T-helper 9 cell (primary cell): ENCODE measurements around the gene ZSCAN5A.
"Not testable (repeated sequence)": the region's sequence is repeated elsewhere in the genome, so short reads cannot be mapped to it uniquely, and the experiment has no call there.

ENCODE experiments used
- DNase-seq: peaks from one replicate; pipeline ENCODE4 v3.0.0-alpha.2; 2020

The ZSCAN5A gene

GRCh38 chr19:56269348-56269747, 45.3 kb downstream of the ZSCAN5A start:
- no peak for DNase-seq

- no peak for DNase-seq
These were observed 48.6 kb downstream of the ZSCAN5A start for GRCh38 chr19:56266051-56266450.

- no peak for DNase-seq
These were observed 51.3 kb downstream of the ZSCAN5A start for GRCh38 chr19:56263319-56263718.

DNA sequence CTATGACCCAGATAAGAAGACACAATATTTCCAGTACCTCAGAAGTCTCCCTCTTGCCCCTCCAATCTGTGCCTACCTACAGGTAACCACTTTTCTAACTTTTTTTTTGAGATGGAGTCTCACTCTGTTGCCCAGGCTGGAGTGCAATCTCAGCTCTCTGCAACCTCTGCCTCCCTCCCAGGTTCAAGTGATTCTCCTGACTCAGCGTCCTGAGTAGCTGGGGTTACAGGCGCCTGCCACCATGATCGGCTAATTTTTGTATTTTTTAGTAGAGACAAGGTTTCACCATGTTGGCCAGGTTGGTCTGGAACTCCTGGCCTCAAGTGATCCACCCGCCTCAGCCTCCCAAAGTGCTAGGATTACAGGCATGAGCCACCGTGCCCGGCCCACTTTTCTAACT, 52.7 kb downstream of the ZSCAN5A start:
- DNase-seq, result not testable (repeated sequence)

DNA sequence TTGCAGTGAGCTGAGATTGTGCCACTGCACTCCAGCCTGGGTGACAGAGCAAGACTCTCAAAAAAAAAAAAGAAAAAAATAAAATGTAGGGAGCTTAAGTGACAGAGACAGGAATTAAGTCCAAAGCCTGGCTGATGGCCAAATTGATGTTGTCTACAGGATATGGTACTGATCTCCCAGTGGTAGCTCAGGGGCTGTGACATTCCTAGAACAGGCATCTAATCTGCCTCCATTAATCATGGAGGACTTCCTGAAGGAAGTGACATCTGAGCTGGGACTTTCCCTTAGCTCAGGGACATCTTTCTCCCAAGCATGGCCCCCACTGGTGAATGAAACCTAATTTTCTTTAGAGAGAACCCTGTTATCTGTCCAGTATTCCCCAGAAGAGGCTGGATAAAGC, 53.5 kb downstream of the ZSCAN5A start:
- DNase-seq, result no peak

DNA sequence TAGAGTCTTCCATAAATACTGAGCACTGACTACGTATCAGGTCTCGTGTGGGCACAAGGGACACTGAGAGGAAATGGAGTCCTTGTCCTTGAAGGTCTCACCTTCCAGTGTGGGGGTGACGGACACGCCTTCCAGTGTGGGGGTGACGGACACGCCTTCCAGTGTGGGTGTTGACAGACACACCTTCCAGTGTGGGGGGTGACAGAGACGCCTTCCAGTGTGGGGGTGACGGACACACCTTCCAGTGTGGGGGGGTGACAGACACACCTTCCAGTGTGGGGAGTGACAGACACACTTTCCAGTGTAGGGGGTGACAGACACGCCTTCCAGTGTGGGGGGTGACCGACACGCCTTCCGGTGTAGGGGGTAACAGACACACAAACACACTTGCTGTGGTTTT, 56.4 kb downstream of the ZSCAN5A start:
- DNase-seq, result no peak

DNA sequence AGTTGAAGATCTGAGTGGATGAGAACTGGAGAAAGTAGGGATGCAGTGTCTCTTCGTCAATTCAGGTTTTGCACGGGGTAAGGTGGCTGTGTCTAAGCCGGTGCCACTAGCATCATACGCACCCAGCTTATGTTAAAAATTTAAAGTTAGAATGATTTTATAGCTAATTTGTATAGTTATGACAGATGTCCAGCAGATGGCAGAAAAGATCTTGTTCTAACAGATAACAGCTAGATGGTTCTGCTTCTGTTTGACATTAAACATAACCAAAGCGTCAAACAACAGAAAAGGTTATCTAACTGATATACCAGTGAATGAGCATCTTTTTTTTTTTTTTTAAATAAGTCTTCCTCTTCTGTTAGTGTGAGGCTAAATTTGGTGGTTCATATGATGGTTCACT, 60.9 kb downstream of the ZSCAN5A start:
- DNase-seq, result no peak

- peak; percentile 57 for DNase-seq
These were observed 61.8 kb downstream of the ZSCAN5A start for GRCh38 chr19:56252699-56253422.

- DNase-seq, result not testable (repeated sequence)
These were observed 65.8 kb downstream of the ZSCAN5A start for GRCh38 chr19:56248736-56249338.

DNA sequence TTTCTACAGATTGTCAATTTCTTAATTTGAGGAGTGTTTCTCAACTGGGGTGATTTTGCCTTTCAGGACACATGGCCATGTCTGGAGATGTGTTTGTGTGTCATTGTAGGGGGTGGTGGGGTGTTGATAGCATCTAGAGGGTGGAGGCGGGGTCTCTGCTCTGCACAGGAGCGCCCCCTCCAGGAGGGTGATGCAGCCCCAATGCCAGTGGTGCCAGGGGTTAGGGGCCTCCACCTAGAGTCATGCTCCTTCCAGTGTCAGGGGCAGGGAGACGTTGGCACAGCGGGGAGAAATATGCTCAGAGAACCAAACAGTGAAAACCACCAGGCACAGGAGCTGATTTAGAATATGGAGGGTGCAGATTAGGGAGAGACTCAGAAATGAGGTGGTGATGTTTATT, 68.9 kb downstream of the ZSCAN5A start:
- DNase-seq, result not testable (repeated sequence)

GRCh38 chr19:56245121-56245740, 69.4 kb downstream of the ZSCAN5A start:
- DNase-seq, result no peak

GRCh38 chr19:56223481-56223880, 91.2 kb downstream of the ZSCAN5A start:
- no peak for DNase-seq

DNA sequence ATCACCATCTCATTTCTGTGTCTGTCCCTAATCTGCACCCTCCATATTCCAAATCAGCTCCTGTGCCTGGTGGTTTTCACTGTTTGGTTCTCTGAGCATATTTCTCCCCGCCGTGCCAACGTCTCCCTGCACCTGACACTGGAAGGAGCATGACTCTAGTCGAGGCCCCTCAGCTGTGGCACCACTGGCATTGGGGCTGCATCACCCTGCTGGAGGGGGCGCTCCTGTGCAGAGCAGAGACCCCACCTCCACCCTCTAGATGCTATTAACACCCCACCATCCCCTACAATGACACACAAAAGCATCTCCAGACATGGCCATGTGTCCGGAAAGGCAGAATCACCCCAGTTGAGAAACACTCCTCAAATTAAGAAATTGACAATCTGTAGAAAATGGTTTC, 91.7 kb downstream of the ZSCAN5A start:
- no peak for DNase-seq

GRCh38 chr19:56221851-56222250, 92.8 kb downstream of the ZSCAN5A start:
- no peak for DNase-seq

DNA sequence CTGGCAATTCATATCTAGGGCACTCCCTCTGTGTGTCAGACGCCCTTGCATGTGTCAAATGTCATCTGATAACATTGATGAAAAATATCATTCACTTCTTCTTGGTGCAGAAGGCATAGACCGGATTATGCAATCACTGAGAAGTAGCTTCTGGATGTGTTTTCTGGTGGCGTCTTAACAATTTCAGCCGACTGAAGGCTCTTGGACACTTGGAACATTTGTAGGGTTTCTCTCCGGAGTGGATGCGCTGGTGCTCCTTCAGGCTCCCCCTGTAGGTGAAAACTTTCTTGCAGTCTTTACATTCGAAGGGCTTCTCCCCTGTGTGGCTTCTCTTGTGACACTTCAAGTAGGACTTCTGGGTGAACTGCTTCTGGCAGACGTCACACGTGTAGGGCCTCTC, 93.2 kb downstream of the ZSCAN5A start:
- DNase-seq, result not testable (repeated sequence)

- DNase-seq, result no peak
These were observed 95.7 kb downstream of the ZSCAN5A start for GRCh38 chr19:56218961-56219360.

DNA sequence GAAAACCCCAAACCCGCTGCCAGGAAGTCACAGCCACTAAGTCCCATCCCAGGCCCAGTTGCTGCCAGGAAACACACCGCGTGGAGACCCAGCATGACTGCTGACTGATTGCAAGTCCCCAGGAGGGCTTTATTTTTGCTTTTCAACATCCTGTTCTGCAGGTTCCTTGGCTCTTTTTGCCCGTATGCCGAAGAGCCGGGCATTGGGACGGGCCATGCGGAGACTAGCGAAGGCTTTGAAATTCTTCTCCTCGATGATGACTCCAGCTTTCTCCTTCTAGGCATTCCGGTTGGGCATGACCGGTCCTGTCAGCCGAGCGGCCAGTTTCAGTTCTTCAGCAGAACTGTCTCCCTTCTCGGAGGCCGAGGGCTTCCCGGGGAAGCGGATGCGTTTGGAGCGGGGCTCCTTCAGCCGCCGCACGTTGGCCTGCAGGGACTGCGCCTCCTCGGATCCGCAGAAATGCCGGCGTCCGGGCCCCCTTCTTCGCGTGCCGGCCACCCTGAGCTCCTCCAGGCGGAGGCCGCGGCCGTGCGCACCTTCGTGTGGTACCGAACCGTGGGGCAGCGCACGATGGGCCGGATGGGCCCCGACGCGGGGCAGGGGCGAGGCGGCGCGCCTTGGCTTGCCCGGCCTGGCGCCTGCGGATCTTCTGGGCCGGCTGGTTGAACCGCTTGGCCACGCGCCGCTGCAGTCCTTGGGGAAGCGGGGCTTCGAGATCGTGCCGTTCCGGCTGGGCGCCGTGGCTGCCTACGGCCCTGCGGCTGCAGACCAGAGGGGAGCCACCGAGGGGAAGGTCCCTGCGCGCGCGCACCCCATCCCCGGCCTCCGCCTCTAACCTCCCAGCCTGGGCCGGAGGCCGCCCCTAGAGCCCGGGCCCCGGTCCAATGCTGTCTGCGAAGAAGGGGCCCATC, 97.3 kb downstream of the ZSCAN5A start:
- DNase-seq, result no peak

GRCh38 chr19:56211718-56212117, 102.9 kb downstream of the ZSCAN5A start:
- no peak for DNase-seq

DNA sequence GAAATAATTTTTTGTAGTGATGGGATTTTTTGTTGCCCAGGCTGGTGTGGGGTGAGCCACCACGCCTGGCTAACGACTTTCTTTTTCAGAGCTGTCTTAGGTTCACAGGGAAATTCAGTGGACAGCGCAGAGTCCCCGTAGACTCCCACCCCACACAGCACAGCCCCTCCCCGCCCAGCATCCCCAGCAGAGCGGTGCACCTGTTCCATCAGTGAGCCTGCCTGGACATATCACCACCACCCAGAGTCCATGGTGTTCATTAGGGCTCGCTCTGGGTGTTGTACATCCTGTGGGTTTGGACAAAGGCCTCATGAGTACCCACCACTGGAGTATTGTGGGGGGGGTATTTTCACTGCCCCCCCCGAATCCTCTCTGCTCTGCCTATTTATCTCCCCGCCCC, 104.6 kb downstream of the ZSCAN5A start:
- DNase-seq, result not testable (repeated sequence)

GRCh38 chr19:56209091-56209490, 105.5 kb downstream of the ZSCAN5A start:
- DNase-seq, result no peak

DNA sequence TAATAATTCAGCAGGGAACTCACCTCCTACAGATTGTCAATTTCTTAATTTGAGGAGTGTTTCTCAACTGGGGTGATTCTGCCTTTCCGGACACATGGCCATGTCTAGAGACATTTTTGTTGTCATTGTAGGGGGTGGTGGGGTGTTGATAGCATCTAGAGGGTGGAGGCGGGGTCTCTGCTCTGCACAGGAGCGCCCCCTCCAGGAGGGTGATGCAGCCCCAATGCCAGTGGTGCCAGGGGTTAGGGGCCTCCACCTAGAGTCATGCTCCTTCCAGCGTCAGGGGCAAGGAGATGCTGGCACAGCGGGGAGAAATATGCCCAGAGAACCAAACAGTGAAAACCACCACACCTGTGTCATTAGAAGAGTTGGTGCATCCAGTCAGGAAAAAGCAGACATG, 107.1 kb downstream of the ZSCAN5A start:
- not testable (repeated sequence) for DNase-seq

DNA sequence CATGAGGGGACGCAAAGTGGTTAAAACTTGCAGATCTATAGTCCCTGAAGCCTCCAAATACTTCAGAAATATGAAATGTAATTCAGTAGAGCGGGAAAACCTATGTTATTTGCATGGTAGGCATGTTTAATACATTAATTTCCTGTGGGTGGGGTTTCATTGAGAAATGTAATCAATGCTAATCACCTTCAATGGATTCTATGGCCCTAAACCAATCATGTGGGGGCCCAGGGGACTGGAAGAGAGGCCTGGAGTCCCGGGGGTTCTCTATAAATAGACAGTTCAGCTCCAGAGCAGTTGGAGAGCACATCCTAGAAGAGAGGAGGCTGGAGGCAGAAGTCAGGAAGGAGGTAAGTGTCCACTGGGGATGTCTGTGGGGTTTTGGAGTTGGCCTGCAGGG, 112.7 kb downstream of the ZSCAN5A start, which contains the start of gene ZSCAN5C:
Gene ZSCAN5C (plus strand): TSS at position 301 of the 400 bp plus-strand sequence. CDS start 3,641 bp downstream, outside the sequence.
- DNase-seq, result no peak

DNA sequence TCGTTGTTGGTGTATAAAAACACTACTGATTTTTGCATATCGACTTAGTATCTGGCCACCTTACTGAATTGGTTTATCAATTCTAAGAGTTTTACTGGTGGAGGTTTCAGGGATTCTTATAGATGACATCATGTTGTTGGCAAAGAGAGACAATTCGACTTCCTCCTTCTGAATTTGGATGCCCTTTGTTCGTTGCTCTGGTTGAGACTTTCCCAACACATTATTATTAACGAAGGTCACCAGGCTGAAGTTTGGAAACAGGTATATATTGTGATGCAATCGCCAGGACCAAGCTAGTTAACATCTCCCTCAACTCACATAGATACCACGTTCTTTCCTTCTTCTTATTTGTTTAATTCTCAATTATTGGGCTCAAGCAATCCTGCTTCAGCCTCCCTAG, 115.0 kb downstream of the ZSCAN5A start:
- no peak for DNase-seq
